ENCODE data around the gene TCERG1L.

Gene TCERG1L

GRCh38 chr10:131221632-131222277, 89.8 kb downstream of the TCERG1L start:
- TF ChIP-seq CTCF (IDR thresholded peaks at IDR 0.05; ENCODE audit: insufficient read depth, low read length) (no peak), GABPA (IDR thresholded peaks at IDR 0.05; ENCODE audit: low read depth) (no peak), SPI1 (IDR thresholded peaks at IDR 0.05; ENCODE audit: borderline replicate concordance, low read depth) (no peak), REST (IDR thresholded peaks at IDR 0.05; ENCODE audit: insufficient replicate concordance, low read depth) (no peak)
- Histone ChIP-seq H3K4me3 (replicated peaks; ENCODE audit: insufficient read depth, low read length) (no peak overlapping the region), H3K27ac (replicated peaks) (no peak overlapping the region), H3K27me3 (ENCODE audit: insufficient read depth, poor library complexity, severe bottlenecking) (no peaks in the 10 kb centered on the region)
- no peak for DNase-seq (ENCODE audit: low read depth in 1 of 2, low spot score in 1 of 2)

DNA sequence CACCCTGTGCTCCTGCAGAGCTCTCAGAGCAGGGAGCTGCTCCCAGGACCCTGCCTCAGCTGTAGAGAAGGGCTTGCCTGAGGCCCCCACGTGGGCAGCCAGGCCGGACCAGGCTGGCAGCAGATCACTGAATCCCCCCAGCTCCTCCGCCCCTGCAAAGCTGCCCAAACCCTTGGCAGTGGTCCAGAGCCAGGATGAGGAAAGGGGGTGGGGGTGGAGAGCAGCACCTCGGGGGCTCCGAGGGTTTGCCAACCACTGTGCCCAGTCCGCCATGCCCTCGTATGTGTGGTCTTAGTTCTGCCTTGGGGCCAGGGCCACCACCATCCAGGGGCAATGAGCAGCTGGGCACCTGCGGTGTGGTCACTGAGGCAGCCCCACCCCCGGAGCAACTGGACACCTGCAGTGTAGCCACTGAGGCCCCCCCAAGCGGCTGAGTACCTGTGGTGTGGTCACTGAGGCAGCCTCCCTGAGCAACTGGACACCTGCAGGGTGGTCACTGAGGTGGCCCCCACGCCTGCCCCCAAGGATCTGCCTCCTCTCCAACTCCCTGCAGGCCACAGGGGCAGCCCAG, 90.8 kb downstream of the TCERG1L start:
- DNase-seq (ENCODE audit: low read depth in 1 of 2, low spot score in 1 of 2), result no peak
- no peak overlapping the region for H3K27ac ChIP-seq (replicated peaks)
- H3K4me3 ChIP-seq (replicated peaks; ENCODE audit: insufficient read depth, low read length), result no peak overlapping the region
- TF ChIP-seq REST (IDR thresholded peaks at IDR 0.05; ENCODE audit: insufficient replicate concordance, low read depth) (no peak), SPI1 (IDR thresholded peaks at IDR 0.05; ENCODE audit: borderline replicate concordance, low read depth) (no peak), CTCF (IDR thresholded peaks at IDR 0.05; ENCODE audit: insufficient read depth, low read length) (no peak), GABPA (IDR thresholded peaks at IDR 0.05; ENCODE audit: low read depth) (no peak), POLR2AphosphoS5 (IDR thresholded peaks at IDR 0.05; ENCODE audit: low read depth) (no peak)
- H3K27me3 ChIP-seq (ENCODE audit: insufficient read depth, poor library complexity, severe bottlenecking), result no peaks in the 10 kb centered on the region

DNA sequence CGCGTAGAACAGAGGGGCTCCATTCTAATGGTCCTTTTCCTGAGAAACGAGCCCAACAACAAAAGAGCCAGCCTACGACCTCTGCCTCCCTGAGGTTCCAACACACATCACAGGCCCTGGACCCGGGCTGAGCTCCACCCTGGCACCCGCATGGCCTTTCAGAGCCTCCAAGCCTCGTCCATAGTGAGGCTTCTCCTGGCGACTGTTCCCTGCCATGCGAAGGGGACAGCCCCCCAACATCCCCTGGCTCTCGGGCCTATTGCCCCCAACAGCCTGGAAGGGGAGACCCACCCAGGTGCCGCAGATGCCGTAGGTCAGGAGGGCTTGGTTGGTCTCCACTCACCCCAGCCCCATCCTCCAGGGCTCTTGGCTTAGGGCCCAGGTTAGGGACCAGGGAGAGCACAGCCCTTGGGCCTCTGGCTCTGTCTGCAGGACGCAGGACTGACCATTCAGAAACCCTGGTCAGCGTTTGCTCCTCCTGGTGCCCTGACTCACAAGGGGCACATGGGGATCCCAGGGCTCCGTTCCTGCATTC, 91.5 kb downstream of the TCERG1L start:
- TF ChIP-seq REST (IDR thresholded peaks at IDR 0.05; ENCODE audit: insufficient replicate concordance, low read depth) (no peak), CTCF (IDR thresholded peaks at IDR 0.05; ENCODE audit: insufficient read depth, low read length) (no peak), POLR2AphosphoS5 (IDR thresholded peaks at IDR 0.05; ENCODE audit: low read depth) (no peak), SPI1 (IDR thresholded peaks at IDR 0.05; ENCODE audit: borderline replicate concordance, low read depth) (no peak), GABPA (IDR thresholded peaks at IDR 0.05; ENCODE audit: low read depth) (no peak)
- Histone ChIP-seq H3K27me3 (ENCODE audit: insufficient read depth, poor library complexity, severe bottlenecking) (no peaks in the 10 kb centered on the region), H3K27ac (replicated peaks) (no peak overlapping the region), H3K4me3 (replicated peaks; ENCODE audit: insufficient read depth, low read length) (no peak overlapping the region)
- no peak for DNase-seq (ENCODE audit: low read depth in 1 of 2, low spot score in 1 of 2)
